ENCODE measurements around the gene MZF1. TPM values are rescaled to one million over a fixed set of nuclear protein-coding genes. Genes with fewer than 3 reads are reported as not detected.
A peak's percentile ranks its signal among the peaks of the same experiment; 100 is the strongest.

The MZF1 gene
- total and polyA plus RNA-seq, 10 of the 15 experiments (the other 5 are each of a cell fraction or from before 2014, with no cell fraction given) = 0.38 to 14.7 (median 7.2) TPM

- peak; percentile 32 for TF ChIP-seq PBX3 (IDR thresholded peaks at IDR 0.05; ENCODE audit: insufficient replicate concordance, low read depth, low read length)
- peak; percentile 99 for TF ChIP-seq IKZF1 (conservative IDR thresholded peaks at IDR 0.05)
- TF ChIP-seq POU2F2 (IDR thresholded peaks at IDR 0.05; ENCODE audit: borderline replicate concordance, low read depth, low read length) = peak; percentile 68; the same call in 1 of the 3 replicates
- 0 out of 2 replicates have a peak, but pooled peaks have one; percentile 28 for TF ChIP-seq REST (IDR thresholded peaks at IDR 0.05; ENCODE audit: low read depth, low read length)
- TF ChIP-seq NFYB (IDR thresholded peaks at IDR 0.05; ENCODE audit: insufficient read depth, low read depth, low read length) = no peak
- no peak for TF ChIP-seq CREB1 (IDR thresholded peaks at IDR 0.05; ENCODE audit: low read depth)
- TF ChIP-seq SRF (IDR thresholded peaks at IDR 0.05; ENCODE audit: low read depth in 2 of 2, low read length in 2 of 2) = peak in 1 of 2 experiments; percentile 47; a peak in 1 of 4 replicates
- peak; percentile 34; the same call in 1 of the 2 replicates for TF ChIP-seq TAF1 (IDR thresholded peaks at IDR 0.05; ENCODE audit: borderline replicate concordance, low read depth, low read length)
- TF ChIP-seq RB1 (IDR thresholded peaks at IDR 0.05; ENCODE audit: borderline replicate concordance) = no peak
- peak; percentile 97 for TF ChIP-seq BCL3 (IDR thresholded peaks at IDR 0.05; ENCODE audit: borderline replicate concordance, insufficient read depth, low read depth, low read length, poor library complexity, severe bottlenecking)
- peak; percentile 40; the same call in 1 of the 2 replicates for TF ChIP-seq EED (IDR thresholded peaks at IDR 0.05; ENCODE audit: low read depth)
- no peak for TF ChIP-seq HDAC2 (IDR thresholded peaks at IDR 0.05)
- peak; percentile 68; the same call in 1 of the 2 replicates for TF ChIP-seq NKRF (conservative IDR thresholded peaks at IDR 0.05)
- peak; percentile 70 for TF ChIP-seq PKNOX1 (IDR thresholded peaks at IDR 0.05)
- peak; percentile 79 to 94; a peak in 3 of 4 replicates for TF ChIP-seq BHLHE40 (IDR thresholded peaks at IDR 0.05; ENCODE audit: borderline replicate concordance in 1 of 2, low read depth in 2 of 2, low read length in 1 of 2)
- TF ChIP-seq HCFC1 (IDR thresholded peaks at IDR 0.05; ENCODE audit: low read length) = peak; percentile 72
Measured at GRCh38 chr19:58554494-58555368, 18.4 kb downstream of the MZF1 start, which contains the start of gene CHMP2A (continued).
